ENCODE results near the gene VAMP4. TPM values are rescaled to one million over a fixed set of nuclear protein-coding genes. Genes with fewer than 3 reads are reported as not detected.

Gene VAMP4
- total and polyA plus RNA-seq, 7 experiments from 2014 or later: 15.5 to 27.2 (median 19.4) TPM

GRCh38 chr1:171754971-171755370 lies 13.1 kb upstream of the VAMP4 start:
- ChIA-PET CTCF (interaction anchor here (1.3 kb wide), 1 partner anchor 11 kb away, joined by 3 read pairs; no protein-coding TSS in a partner anchor), POLR2A (interaction anchor here (1.7 kb wide), 1 partner anchor 13 kb away, joined by 6 read pairs; the partner anchor contains the start of gene VAMP4)
- DNase-seq: no peak
- no peak overlapping the region for H3K27ac Mint-ChIP-seq
- intact Hi-C loops (cut with micrococcal nuclease): no loop called here
- no peaks in the 10 kb centered on the region for H3K4me1 ChIP-seq (ENCODE audit: control insufficient read depth in 2 of 2, insufficient read depth in 2 of 2, low read length in 2 of 2)
- no peaks in the 10 kb centered on the region for H3K9me3 ChIP-seq (ENCODE audit: control insufficient read depth in 2 of 3, low read length in 3 of 3)
- peaks cover 0 to 17% (median 0%) of the 10 kb centered on the region in 7 donors for H3K4me1 Mint-ChIP-seq
- no peak for ATAC-seq
- H3K27me3 Mint-ChIP-seq: peaks cover 0 to 17% (median 8%) of the 10 kb centered on the region in 5 donors
- no peak overlapping the region for H3K4me3 Mint-ChIP-seq
- H3K9me3 Mint-ChIP-seq: peaks cover 0 to 3% (median 0%) of the 10 kb centered on the region in 11 donors
- H3K27me3 ChIP-seq (ENCODE audit: control insufficient read depth in 2 of 2, insufficient read depth in 2 of 2, low read length in 2 of 2): no peaks in the 10 kb centered on the region
- H3K27ac ChIP-seq (ENCODE audit: low read depth, low read length): no peak overlapping the region
- no peak overlapping the region for H3K4me3 ChIP-seq (ENCODE audit: low read length)
- H3K36me3 ChIP-seq (ENCODE audit: control insufficient read depth in 2 of 3, insufficient read depth in 3 of 3, low read length in 3 of 3): no peaks in the 10 kb centered on the region
- peaks cover 0 to 4% (median 0%) of the 10 kb centered on the region in 5 donors for H3K36me3 Mint-ChIP-seq

- Histone ChIP-seq H3K36me3 (ENCODE audit: control insufficient read depth in 2 of 3, insufficient read depth in 3 of 3, low read length in 3 of 3) (no peaks in the 10 kb centered on the region), H3K9me3 (ENCODE audit: control insufficient read depth in 2 of 3, low read length in 3 of 3) (no peaks in the 10 kb centered on the region), H3K27ac (ENCODE audit: low read depth, low read length) (no peak overlapping the region), H3K27me3 (ENCODE audit: control insufficient read depth in 2 of 2, insufficient read depth in 2 of 2, low read length in 2 of 2) (no peaks in the 10 kb centered on the region), H3K4me1 (ENCODE audit: control insufficient read depth in 2 of 2, insufficient read depth in 2 of 2, low read length in 2 of 2) (no peaks in the 10 kb centered on the region), H3K4me3 (ENCODE audit: low read length) (no peak overlapping the region)
- ChIA-PET POLR2A (interaction anchor here (0.6 to 1.7 kb wide), 3 partner anchors 12 to 26 kb away, joined by 3 to 6 read pairs (median 4); partner anchors contain the start of gene VAMP4), CTCF (no interaction called here)
- Mint-ChIP-seq H3K4me1 (peaks cover 0 to 17% (median 0%) of the 10 kb centered on the region in 7 donors), H3K4me3 (no peak overlapping the region), H3K36me3 (peaks cover 0 to 4% (median 0%) of the 10 kb centered on the region in 5 donors), H3K27ac (no peak overlapping the region), H3K27me3 (peaks cover 0 to 15% (median 8%) of the 10 kb centered on the region in 5 donors), H3K9me3 (peaks cover 0 to 3% (median 0%) of the 10 kb centered on the region in 11 donors)
- intact Hi-C loops (cut with micrococcal nuclease): no loop called here
- ATAC-seq (no peak), DNase-seq (no peak)
These were observed 12.5 kb upstream of the VAMP4 start for GRCh38 chr1:171754353-171754705.

- Histone ChIP-seq H3K4me1 (ENCODE audit: control insufficient read depth in 2 of 2, insufficient read depth in 2 of 2, low read length in 2 of 2) (no peaks in the 10 kb centered on the region), H3K27me3 (ENCODE audit: control insufficient read depth in 2 of 2, insufficient read depth in 2 of 2, low read length in 2 of 2) (no peaks in the 10 kb centered on the region), H3K9me3 (ENCODE audit: control insufficient read depth in 2 of 3, low read length in 3 of 3) (no peaks in the 10 kb centered on the region), H3K27ac (ENCODE audit: low read depth, low read length) (no peak overlapping the region), H3K36me3 (ENCODE audit: control insufficient read depth in 2 of 3, insufficient read depth in 3 of 3, low read length in 3 of 3) (no peaks in the 10 kb centered on the region), H3K4me3 (ENCODE audit: low read length) (no peak overlapping the region)
- ATAC-seq (no peak), DNase-seq (no peak)
- ChIA-PET POLR2A (interaction anchor here (0.6 to 1.7 kb wide), 3 partner anchors 12 to 26 kb away, joined by 3 to 6 read pairs (median 4); partner anchors contain the start of gene VAMP4), CTCF (no interaction called here)
- Mint-ChIP-seq H3K4me1 (peaks cover 0 to 17% (median 0%) of the 10 kb centered on the region in 7 donors), H3K27me3 (peaks cover 0 to 15% (median 8%) of the 10 kb centered on the region in 5 donors), H3K4me3 (no peak overlapping the region), H3K9me3 (peaks cover 0 to 3% (median 0%) of the 10 kb centered on the region in 11 donors), H3K27ac (no peak overlapping the region), H3K36me3 (peaks cover 0 to 4% (median 0%) of the 10 kb centered on the region in 5 donors)
- intact Hi-C loops (cut with micrococcal nuclease): no loop called here
These were observed 12.0 kb upstream of the VAMP4 start for GRCh38 chr1:171753685-171754352.

- Histone ChIP-seq H3K4me1 (ENCODE audit: control insufficient read depth in 2 of 2, insufficient read depth in 2 of 2, low read length in 2 of 2) (no peaks in the 10 kb centered on the region), H3K36me3 (ENCODE audit: control insufficient read depth in 2 of 3, insufficient read depth in 3 of 3, low read length in 3 of 3) (no peaks in the 10 kb centered on the region), H3K9me3 (ENCODE audit: control insufficient read depth in 2 of 3, low read length in 3 of 3) (no peaks in the 10 kb centered on the region), H3K4me3 (ENCODE audit: low read length) (no peak overlapping the region), H3K27ac (ENCODE audit: low read depth, low read length) (no peak overlapping the region), H3K27me3 (ENCODE audit: control insufficient read depth in 2 of 2, insufficient read depth in 2 of 2, low read length in 2 of 2) (no peaks in the 10 kb centered on the region)
- peaks cover 0 to 17% (median 0%) of the 10 kb centered on the region in 7 donors for H3K4me1 Mint-ChIP-seq
- ATAC-seq (no peak), DNase-seq (no peak)
- H3K4me3 Mint-ChIP-seq: no peak overlapping the region
- CTCF ChIA-PET: no interaction called here
- no peak overlapping the region for H3K27ac Mint-ChIP-seq
- H3K27me3 Mint-ChIP-seq: peaks cover 0 to 14% (median 8%) of the 10 kb centered on the region in 5 donors
- intact Hi-C loops (cut with micrococcal nuclease): no loop called here
- H3K36me3 Mint-ChIP-seq: peaks cover 0 to 4% (median 0%) of the 10 kb centered on the region in 5 donors
- POLR2A ChIA-PET: interaction anchor here (1.1 kb wide), 1 partner anchor 14 kb away, joined by 4 read pairs; no protein-coding TSS in a partner anchor
- peaks cover 0 to 3% (median 0%) of the 10 kb centered on the region in 11 donors for H3K9me3 Mint-ChIP-seq
These were observed 11.3 kb upstream of the VAMP4 start for GRCh38 chr1:171753182-171753581.

- Mint-ChIP-seq H3K4me1 (peaks cover 0 to 13% (median 0%) of the 10 kb centered on the region in 7 donors), H3K4me3 (peak overlapping the region in 1 of 10 donors; percentile 27), H3K9me3 (peaks cover 0 to 3% (median 0%) of the 10 kb centered on the region in 11 donors), H3K27me3 (peaks cover 0 to 11% (median 3%) of the 10 kb centered on the region in 5 donors), H3K36me3 (peaks cover 0 to 4% (median 0%) of the 10 kb centered on the region in 5 donors), H3K27ac (peak overlapping the region in 1 of 9 donors; percentile 80)
- ChIA-PET CTCF (no interaction called here), POLR2A (interaction anchor here (1.7 kb wide), 1 partner anchor 8 kb away, joined by 10 read pairs; the partner anchor contains the start of gene VAMP4)
- Histone ChIP-seq H3K4me1 (ENCODE audit: control insufficient read depth in 2 of 2, insufficient read depth in 2 of 2, low read length in 2 of 2) (no peaks in the 10 kb centered on the region), H3K4me3 (ENCODE audit: low read length) (no peak overlapping the region), H3K9me3 (ENCODE audit: control insufficient read depth in 2 of 3, low read length in 3 of 3) (no peaks in the 10 kb centered on the region), H3K36me3 (ENCODE audit: control insufficient read depth in 2 of 3, insufficient read depth in 3 of 3, low read length in 3 of 3) (no peaks in the 10 kb centered on the region), H3K27me3 (ENCODE audit: control insufficient read depth in 2 of 2, insufficient read depth in 2 of 2, low read length in 2 of 2) (no peaks in the 10 kb centered on the region), H3K27ac (ENCODE audit: low read depth, low read length) (no peak overlapping the region)
- no peak for ATAC-seq
- intact Hi-C loops (cut with micrococcal nuclease): no loop called here
- DNase-seq: no peak
These were observed 9.4 kb upstream of the VAMP4 start for GRCh38 chr1:171751221-171751620.

- H3K9me3 ChIP-seq (ENCODE audit: control insufficient read depth in 2 of 3, low read length in 3 of 3): no peaks in the 10 kb centered on the region
- H3K36me3 ChIP-seq (ENCODE audit: control insufficient read depth in 2 of 3, insufficient read depth in 3 of 3, low read length in 3 of 3): no peaks in the 10 kb centered on the region
- ChIA-PET POLR2A (no interaction called here), CTCF (no interaction called here)
- ATAC-seq (no peak), DNase-seq (no peak)
- H3K27ac ChIP-seq (ENCODE audit: low read depth, low read length): no peak overlapping the region
- H3K27me3 Mint-ChIP-seq: peaks cover 0 to 3% (median 0%) of the 10 kb centered on the region in 5 donors
- H3K27me3 ChIP-seq (ENCODE audit: control insufficient read depth in 2 of 2, insufficient read depth in 2 of 2, low read length in 2 of 2): no peaks in the 10 kb centered on the region
- H3K9me3 Mint-ChIP-seq: peaks cover 0 to 3% (median 0%) of the 10 kb centered on the region in 11 donors
- peaks cover 0 to 18% (median 8%) of the 10 kb centered on the region in 7 donors for H3K4me1 Mint-ChIP-seq
- no peak overlapping the region for H3K27ac Mint-ChIP-seq
- peaks cover 0 to 2% of the 10 kb centered on the region in 2 donors for H3K4me1 ChIP-seq (ENCODE audit: control insufficient read depth in 2 of 2, insufficient read depth in 2 of 2, low read length in 2 of 2)
- peaks cover 0 to 4% (median 0%) of the 10 kb centered on the region in 5 donors for H3K36me3 Mint-ChIP-seq
- H3K4me3 ChIP-seq (ENCODE audit: low read length): no peak overlapping the region
- no peak overlapping the region for H3K4me3 Mint-ChIP-seq
- intact Hi-C loops (cut with micrococcal nuclease): loop anchor here in 1 of 2 donors (10.0 kb wide), 2 partner anchors 434 to 1966 kb away; partner anchors contain the start of genes FMO4 and KLHL20
These were observed 6.8 kb upstream of the VAMP4 start for GRCh38 chr1:171748651-171749050.

Data from naive thymus-derived CD4-positive, alpha-beta T cell (primary cell).